Astrocyte (in vitro differentiated cells and primary cell): Measurements from ENCODE around the gene HSD17B12. TPM values are rescaled to one million over a fixed set of nuclear protein-coding genes. Genes with fewer than 3 reads are reported as not detected.

ENCODE experiments used
- DNase-seq: peaks from one replicate; pipeline ENCODE4 v3.0.0-alpha.2; 2010; ENCODE audit warnings: low read depth
- FAIRE-seq: peaks from 2 replicates; lab custom pipeline; 2011; peaks lifted over from hg19 to GRCh38; lab: Jason Lieb, UNC
- H2AFZ ChIP-seq: 2 replicates; pipeline ENCODE4 v1.6.0; 2012; ENCODE audit warnings: low read depth, low read length, inconsistent platforms
- H3K27ac ChIP-seq: 2 replicates; pipeline ENCODE4 v1.5.1; 2011; ENCODE audit warnings: low read depth, low read length, inconsistent platforms
- H3K27me3 ChIP-seq: 2 replicates; pipeline ENCODE4 v1.6.0; 2011; ENCODE audit warnings: low read length, inconsistent platforms; ENCODE audit not compliant: insufficient read depth
- H3K36me3 ChIP-seq: 2 replicates; pipeline ENCODE4 v1.5.1; 2011; ENCODE audit warnings: low read length, inconsistent platforms; ENCODE audit not compliant: insufficient read depth
- H3K4me1 ChIP-seq: 2 replicates; pipeline ENCODE4 v1.5.1; 2011; ENCODE audit warnings: low read length, inconsistent platforms; ENCODE audit not compliant: insufficient read depth
- H3K4me2 ChIP-seq: 2 replicates; pipeline ENCODE4 v1.6.0; 2012; ENCODE audit warnings: low read length, inconsistent platforms
- H3K4me3 ChIP-seq: 2 replicates; pipeline ENCODE4 v1.5.1; 2011; ENCODE audit warnings: low read depth, mild to moderate bottlenecking, low read length, inconsistent platforms; ENCODE audit not compliant: insufficient read depth
- H3K79me2 ChIP-seq: 2 replicates; pipeline ENCODE4 v1.6.0; 2012; ENCODE audit warnings: mild to moderate bottlenecking, low read length, inconsistent platforms; ENCODE audit not compliant: insufficient read depth
- H3K9ac ChIP-seq: 2 replicates; pipeline ENCODE4 v1.6.0; 2012; ENCODE audit warnings: mild to moderate bottlenecking, low read length, inconsistent platforms
- H3K9me3 ChIP-seq: 2 replicates; pipeline ENCODE4 v1.5.1; 2012; ENCODE audit warnings: low read depth, mild to moderate bottlenecking, low read length, inconsistent platforms; ENCODE audit not compliant: insufficient read depth
- H4K20me1 ChIP-seq: 2 replicates; pipeline ENCODE4 v1.6.0; 2012; ENCODE audit warnings: low read length, inconsistent platforms; ENCODE audit not compliant: insufficient read depth
- H3K27ac Mint-ChIP-seq: one replicate; pipeline ENCODE4 v1.8.0; 2021; ENCODE audit warnings: mild to moderate bottlenecking, mixed read lengths; ENCODE audit not compliant: unreplicated experiment
- H3K27me3 Mint-ChIP-seq: one replicate; pipeline ENCODE4 v1.8.0; 2021; ENCODE audit warnings: low read depth, mixed read lengths; ENCODE audit not compliant: unreplicated experiment
- H3K36me3 Mint-ChIP-seq: one replicate; pipeline ENCODE4 v1.8.0; 2021; ENCODE audit warnings: low read depth, mixed read lengths; ENCODE audit not compliant: unreplicated experiment
- H3K4me1 Mint-ChIP-seq: one replicate; pipeline ENCODE4 v1.8.0; 2021; ENCODE audit warnings: low read depth, mixed read lengths; ENCODE audit not compliant: unreplicated experiment
- H3K4me3 Mint-ChIP-seq: one replicate; pipeline ENCODE4 v1.8.0; 2021; ENCODE audit warnings: mild to moderate bottlenecking, moderate library complexity, mixed read lengths; ENCODE audit not compliant: unreplicated experiment
- H3K9me3 Mint-ChIP-seq: one replicate; pipeline ENCODE4 v1.8.0; 2021; ENCODE audit warnings: mild to moderate bottlenecking, mixed read lengths; ENCODE audit not compliant: unreplicated experiment
- EZH2 ChIP-seq: IDR thresholded peaks from 2 replicates; pipeline ENCODE4 v1.6.1; 2012; ENCODE audit warnings: mild to moderate bottlenecking, low read length, inconsistent platforms; ENCODE audit not compliant: insufficient read depth
- total RNA-seq: library from RNA; stranded (reverse); gene quantifications from 2 replicates; pipeline ENCODE4 v1.2.1, GENCODE V29; 2021
- TF ChIP-seq, protein P1 (sequence below): IDR thresholded peaks from 2 replicates; pipeline ENCODE4 v1.5.1; 2011; ENCODE audit warnings: low read depth, mild to moderate bottlenecking, inconsistent platforms, low read length, moderate library complexity; ENCODE audit not compliant: insufficient read depth

The HSD17B12 gene
- total RNA-seq, 1 donor from 2014 or later = 132 TPM

GRCh38 chr11:43842021-43842420, 161.5 kb downstream of the HSD17B12 start:
- no peak overlapping the region for H2AFZ ChIP-seq
- FAIRE-seq (no peak), DNase-seq (no peak)
- no peaks in the 10 kb centered on the region for H3K4me1 ChIP-seq
- no peak overlapping the region for H3K27ac Mint-ChIP-seq
- no peaks in the 10 kb centered on the region for H3K9me3 ChIP-seq
- no peak overlapping the region for H3K9ac ChIP-seq
- H3K4me3 Mint-ChIP-seq = no peak overlapping the region
- H3K4me1 Mint-ChIP-seq = peaks cover 8% of the 10 kb centered on the region
- no peak overlapping the region for H3K4me2 ChIP-seq
- no peaks in the 10 kb centered on the region for H3K9me3 Mint-ChIP-seq
- H3K27me3 ChIP-seq = no peaks in the 10 kb centered on the region
- H3K27me3 Mint-ChIP-seq = no peaks in the 10 kb centered on the region
- H3K27ac ChIP-seq = no peak overlapping the region
- H3K36me3 Mint-ChIP-seq = peaks cover 15% of the 10 kb centered on the region
- no peaks in the 10 kb centered on the region for H4K20me1 ChIP-seq
- no peak for TF ChIP-seq EZH2
- TF ChIP-seq, protein P1, sequence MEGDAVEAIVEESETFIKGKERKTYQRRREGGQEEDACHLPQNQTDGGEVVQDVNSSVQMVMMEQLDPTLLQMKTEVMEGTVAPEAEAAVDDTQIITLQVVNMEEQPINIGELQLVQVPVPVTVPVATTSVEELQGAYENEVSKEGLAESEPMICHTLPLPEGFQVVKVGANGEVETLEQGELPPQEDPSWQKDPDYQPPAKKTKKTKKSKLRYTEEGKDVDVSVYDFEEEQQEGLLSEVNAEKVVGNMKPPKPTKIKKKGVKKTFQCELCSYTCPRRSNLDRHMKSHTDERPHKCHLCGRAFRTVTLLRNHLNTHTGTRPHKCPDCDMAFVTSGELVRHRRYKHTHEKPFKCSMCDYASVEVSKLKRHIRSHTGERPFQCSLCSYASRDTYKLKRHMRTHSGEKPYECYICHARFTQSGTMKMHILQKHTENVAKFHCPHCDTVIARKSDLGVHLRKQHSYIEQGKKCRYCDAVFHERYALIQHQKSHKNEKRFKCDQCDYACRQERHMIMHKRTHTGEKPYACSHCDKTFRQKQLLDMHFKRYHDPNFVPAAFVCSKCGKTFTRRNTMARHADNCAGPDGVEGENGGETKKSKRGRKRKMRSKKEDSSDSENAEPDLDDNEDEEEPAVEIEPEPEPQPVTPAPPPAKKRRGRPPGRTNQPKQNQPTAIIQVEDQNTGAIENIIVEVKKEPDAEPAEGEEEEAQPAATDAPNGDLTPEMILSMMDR = no peak
- no peak overlapping the region for H3K4me3 ChIP-seq
- H3K79me2 ChIP-seq = no peaks in the 10 kb centered on the region
- H3K36me3 ChIP-seq = no peaks in the 10 kb centered on the region

GRCh38 chr11:43845816-43846215, 165.3 kb downstream of the HSD17B12 start:
- no peak for DNase-seq
- TF ChIP-seq EZH2 = no peak
- TF ChIP-seq, protein P1 = no peak
- Mint-ChIP-seq H3K4me1 (peaks cover 2% of the 10 kb centered on the region), H3K27me3 (no peaks in the 10 kb centered on the region), H3K4me3 (no peak overlapping the region), H3K27ac (no peak overlapping the region), H3K36me3 (peaks cover 22% of the 10 kb centered on the region), H3K9me3 (no peaks in the 10 kb centered on the region)
- H3K27ac ChIP-seq = no peak overlapping the region
- no peaks in the 10 kb centered on the region for H3K9me3 ChIP-seq
- no peaks in the 10 kb centered on the region for H3K4me1 ChIP-seq
- FAIRE-seq = no peak
- H3K27me3 ChIP-seq = no peaks in the 10 kb centered on the region
- no peak overlapping the region for H2AFZ ChIP-seq
- no peaks in the 10 kb centered on the region for H3K36me3 ChIP-seq
- H3K79me2 ChIP-seq = no peaks in the 10 kb centered on the region
- no peak overlapping the region for H3K9ac ChIP-seq
- H4K20me1 ChIP-seq = no peaks in the 10 kb centered on the region
- no peak overlapping the region for H3K4me2 ChIP-seq
- H3K4me3 ChIP-seq = no peak overlapping the region

DNA sequence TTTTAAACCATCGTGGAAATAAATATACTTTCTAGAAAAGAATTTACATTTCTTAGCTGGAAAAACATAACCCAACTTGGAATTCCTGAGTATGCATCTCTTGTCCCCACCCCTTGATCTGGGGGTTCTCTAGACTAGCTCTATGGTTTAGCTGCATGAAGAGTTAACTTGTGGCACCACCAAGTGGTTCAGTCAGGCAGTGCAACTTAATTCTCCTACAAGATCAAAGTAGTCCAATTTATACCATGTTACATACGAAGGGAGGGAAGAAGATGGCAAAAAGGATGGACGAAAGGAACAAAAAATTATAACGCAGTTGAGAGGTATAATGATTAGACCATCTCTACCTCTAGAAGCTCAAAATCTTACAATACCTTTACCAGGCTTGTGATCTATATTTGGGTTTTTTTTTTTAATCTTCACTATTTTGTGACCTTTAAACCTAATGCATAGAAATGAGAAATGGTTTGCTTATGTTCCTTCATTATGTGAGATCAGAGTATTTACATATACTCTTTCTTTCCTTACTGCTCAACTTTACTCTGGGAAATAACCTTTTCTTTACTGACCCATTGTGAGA, 171.6 kb downstream of the HSD17B12 start:
- peaks cover 8% of the 10 kb centered on the region for H3K36me3 Mint-ChIP-seq

More for the DNA sequence above, 171.6 kb downstream of the HSD17B12 start:
- no peaks in the 10 kb centered on the region for H3K27me3 ChIP-seq
- no peak overlapping the region for H3K4me3 Mint-ChIP-seq
- H3K36me3 ChIP-seq = peaks cover 5% of the 10 kb centered on the region
- H2AFZ ChIP-seq = no peak overlapping the region
- H4K20me1 ChIP-seq = no peaks in the 10 kb centered on the region
- H3K27ac ChIP-seq = no peak overlapping the region
- H3K27me3 Mint-ChIP-seq = no peaks in the 10 kb centered on the region
- H3K4me1 Mint-ChIP-seq = peaks cover 2% of the 10 kb centered on the region
- TF ChIP-seq, protein P1 = peak; percentile 96
- TF ChIP-seq EZH2 = no peak
- FAIRE-seq (no peak), DNase-seq (peak; percentile 51)
- H3K4me1 ChIP-seq = no peaks in the 10 kb centered on the region
- no peak overlapping the region for H3K9ac ChIP-seq
- no peak overlapping the region for H3K4me3 ChIP-seq
- no peaks in the 10 kb centered on the region for H3K9me3 Mint-ChIP-seq
- H3K27ac Mint-ChIP-seq = no peak overlapping the region
- H3K9me3 ChIP-seq = no peaks in the 10 kb centered on the region
- H3K79me2 ChIP-seq = no peaks in the 10 kb centered on the region
- no peak overlapping the region for H3K4me2 ChIP-seq
